Peyer's patch (tissue), 4 donors: ENCODE data around the gene MED28. TPM values are rescaled to one million over a fixed set of nuclear protein-coding genes. Genes with fewer than 3 reads are reported as not detected.

ENCODE experiments used
- DNase-seq, 3 donors: peaks; one replicate each; pipeline ENCODE4 v3.0.0-alpha.2; 2017 to 2019
- H3K27ac ChIP-seq, 4 donors: fragments of 200-600 bp; sonication (generic); one replicate each; pipeline ENCODE4 v1.5.1; 2016 to 2019
- H3K27me3 ChIP-seq, 2 donors: fragments of 200-600 bp; sonication (generic); one replicate each; pipeline ENCODE4 v1.5.1; 2019
- H3K36me3 ChIP-seq, 3 donors: fragments of 200-600 bp; sonication (generic); one replicate each; pipeline ENCODE4 v1.5.1; 2016 to 2019
- H3K4me1 ChIP-seq, 4 donors: fragments of 200-600 bp; sonication (generic); one replicate each; pipeline ENCODE4 v1.5.1; 2016 to 2019
- H3K4me3 ChIP-seq, 4 donors: fragments of 200-600 bp; sonication (generic); 1 replicate in 3 of 4; 2 replicates in 1 of 4; pipeline ENCODE4 v1.5.1; 2016 to 2019; ENCODE audit warnings: mild to moderate bottlenecking in 1 of 4
- H3K9me3 ChIP-seq, 4 donors: fragments of 200-600 bp; sonication (generic); one replicate each; pipeline ENCODE4 v1.5.1; 2016 to 2019; ENCODE audit warnings: mild to moderate bottlenecking in 1 of 4
- CTCF ChIP-seq, 6 experiments: fragments of 450-650 bp in 4 of 6; fragments of 200-600 bp in 2 of 6; sonication (generic) in 1 of 6; IDR thresholded peaks; one replicate each; pipeline ENCODE4 v1.5.1; 2017 to 2019; ENCODE audit warnings: antibody characterized with exemption in 6 of 6, mild to moderate bottlenecking in 3 of 6, moderate library complexity in 1 of 6
- POLR2A ChIP-seq, 2 donors: fragments of 450-650 bp; IDR thresholded peaks; one replicate each; pipeline ENCODE4 v1.5.1; 2017; ENCODE audit warnings: antibody characterized with exemption in 2 of 2, mild to moderate bottlenecking in 2 of 2, moderate library complexity in 2 of 2
- total RNA-seq, 4 donors: library from RNA; depleted of rRNA; stranded (reverse); fragments of >200 nt; gene quantifications; one replicate each; pipeline ENCODE4 v1.1.0, GENCODE V29; 2016

Gene MED28
- total RNA-seq, 4 donors from 2014 or later = 12.6 to 21.0 (median 18.9) TPM

- H3K9me3 ChIP-seq = no peaks in the 10 kb centered on the region
- peaks cover 0 to 87% (median 0%) of the 10 kb centered on the region in 3 donors for H3K36me3 ChIP-seq
- no peak overlapping the region for H3K27ac ChIP-seq
- H3K4me1 ChIP-seq = peaks cover 0 to 19% (median 4%) of the 10 kb centered on the region in 4 donors
- DNase-seq = no peak
- no peaks in the 10 kb centered on the region for H3K27me3 ChIP-seq
- TF ChIP-seq POLR2A (IDR thresholded peaks at IDR 0.05) (no peak), CTCF (IDR thresholded peaks at IDR 0.05) (no peak)
- no peak overlapping the region for H3K4me3 ChIP-seq
Measured at GRCh38 chr4:17583941-17584340, 30.5 kb upstream of the MED28 start.

- no peak for DNase-seq
- Histone ChIP-seq H3K27ac (no peak overlapping the region), H3K4me1 (peaks cover 0 to 12% (median 2%) of the 10 kb centered on the region in 4 donors), H3K9me3 (no peaks in the 10 kb centered on the region), H3K27me3 (no peaks in the 10 kb centered on the region), H3K36me3 (peaks cover 0 to 93% (median 0%) of the 10 kb centered on the region in 3 donors), H3K4me3 (no peak overlapping the region)
- TF ChIP-seq CTCF (IDR thresholded peaks at IDR 0.05) (no peak), POLR2A (IDR thresholded peaks at IDR 0.05) (no peak)
Measured at GRCh38 chr4:17584521-17585213, 29.8 kb upstream of the MED28 start.

GRCh38 chr4:17587094-17587822, 27.2 kb upstream of the MED28 start:
- no peak overlapping the region for H3K27ac ChIP-seq
- TF ChIP-seq POLR2A (IDR thresholded peaks at IDR 0.05) (no peak), CTCF (IDR thresholded peaks at IDR 0.05) (no peak)
- no peaks in the 10 kb centered on the region for H3K9me3 ChIP-seq
- no peaks in the 10 kb centered on the region for H3K4me1 ChIP-seq
- no peak overlapping the region for H3K4me3 ChIP-seq
- peaks cover 0 to 97% (median 0%) of the 10 kb centered on the region in 3 donors for H3K36me3 ChIP-seq
- no peaks in the 10 kb centered on the region for H3K27me3 ChIP-seq
- DNase-seq = no peak

- no peaks in the 10 kb centered on the region for H3K27me3 ChIP-seq
- DNase-seq = no peak
- TF ChIP-seq CTCF (IDR thresholded peaks at IDR 0.05) (no peak), POLR2A (IDR thresholded peaks at IDR 0.05) (no peak)
- no peak overlapping the region for H3K27ac ChIP-seq
- no peaks in the 10 kb centered on the region for H3K4me1 ChIP-seq
- peaks cover 0 to 91% (median 0%) of the 10 kb centered on the region in 3 donors for H3K36me3 ChIP-seq
- H3K4me3 ChIP-seq = no peak overlapping the region
- H3K9me3 ChIP-seq = no peaks in the 10 kb centered on the region
Measured at GRCh38 chr4:17589355-17589754, 25.1 kb upstream of the MED28 start.

- H3K36me3 ChIP-seq = peaks cover 0 to 92% (median 0%) of the 10 kb centered on the region in 3 donors
- H3K4me1 ChIP-seq = no peaks in the 10 kb centered on the region
- TF ChIP-seq POLR2A (IDR thresholded peaks at IDR 0.05) = no peak
- no peak for TF ChIP-seq CTCF (IDR thresholded peaks at IDR 0.05)
- no peaks in the 10 kb centered on the region for H3K27me3 ChIP-seq
- H3K9me3 ChIP-seq = no peaks in the 10 kb centered on the region
- H3K27ac ChIP-seq = no peak overlapping the region
- DNase-seq = peak in 2 of 3 donors; percentile 35 to 54
- H3K4me3 ChIP-seq = no peak overlapping the region
Measured at GRCh38 chr4:17595471-17596005, 18.9 kb upstream of the MED28 start.
